A673 (cell line): ENCODE data around the gene AGAP1. TPM values are rescaled to one million over a fixed set of nuclear protein-coding genes. Genes with fewer than 3 reads are reported as not detected.

Experiments used
- BruUV-seq: library from RNA; stranded (reverse); fragments of 400-500 nt; replicated peaks from 2 replicates; lab custom pipeline; 2021; lab: Mats Ljungman, UMichigan
- CTCF ChIA-PET: fragments of 300-600 bp; sonication (Branson Sonifier 250); formaldehyde crosslinking; loops from one replicate; lab custom pipeline; 2022; ENCODE audit warnings: antibody characterized with exemption; lab: Charles Lee
- POLR2A ChIA-PET: fragments of 300-600 bp; sonication (Branson Sonifier 250); formaldehyde crosslinking; loops from one replicate; lab custom pipeline; 2022; ENCODE audit warnings: antibody characterized with exemption; ENCODE audit not compliant: low non-redundant PET; lab: Charles Lee
- DNase-seq: peaks from one replicate; pipeline ENCODE4 v3.0.0-alpha.2; 2015; ENCODE audit warnings: low spot score
- H3K27ac ChIP-seq: fragments of 200-600 bp; sonication (generic); 2 replicates; pipeline ENCODE4 v1.5.1; 2016; ENCODE audit warnings: mixed run types, low read depth, mild to moderate bottlenecking, mixed read lengths, antibody characterized with exemption, low read length; ENCODE audit not compliant: poor library complexity, severe bottlenecking
- H3K27me3 ChIP-seq: fragments of 200-600 bp; sonication (generic); replicated peaks from 2 replicates; pipeline ENCODE4 v1.6.1; 2017; ENCODE audit warnings: mixed run types, low read depth, mild to moderate bottlenecking, mixed read lengths, antibody characterized with exemption, low read length; ENCODE audit not compliant: insufficient read depth, poor library complexity
- H3K36me3 ChIP-seq: fragments of 200-600 bp; sonication (generic); 2 replicates; pipeline ENCODE4 v1.6.1; 2016; ENCODE audit warnings: mixed run types, mild to moderate bottlenecking, mixed read lengths, antibody characterized with exemption, low read length; ENCODE audit not compliant: insufficient read depth, poor library complexity, severe bottlenecking
- H3K4me1 ChIP-seq: fragments of 200-600 bp; sonication (generic); 2 replicates; pipeline ENCODE4 v1.6.1; 2017; ENCODE audit warnings: mixed run types, mild to moderate bottlenecking, mixed read lengths, antibody characterized with exemption, low read length; ENCODE audit not compliant: insufficient read depth, poor library complexity, severe bottlenecking
- H3K4me3 ChIP-seq: fragments of 200-600 bp; sonication (generic); 2 replicates; pipeline ENCODE4 v1.5.1; 2016; ENCODE audit warnings: low read depth, mixed run types, mild to moderate bottlenecking, mixed read lengths, low read length; ENCODE audit not compliant: poor library complexity, severe bottlenecking
- H3K9me3 ChIP-seq: fragments of 200-600 bp; sonication (generic); 2 replicates; pipeline ENCODE4 v1.6.1; 2016; ENCODE audit warnings: mixed run types, low read depth, mild to moderate bottlenecking, mixed read lengths, antibody characterized with exemption, low read length; ENCODE audit not compliant: poor library complexity, severe bottlenecking
- EZH2 ChIP-seq: fragments of 200-600 bp; sonication (generic); IDR thresholded peaks from 2 replicates; pipeline ENCODE4 v1.6.1; 2017; ENCODE audit warnings: borderline replicate concordance, low read depth, mild to moderate bottlenecking, mixed read lengths, antibody characterized with exemption, low read length; ENCODE audit not compliant: poor library complexity, severe bottlenecking
- intact Hi-C: fragments of 100-400 bp; cut with micrococcal nuclease; formaldehyde crosslinking; loops from one replicate; pipeline ENCODE4 v1.10.0; 2022; ENCODE audit not compliant: unreplicated experiment
- total RNA-seq: library from RNA; stranded (reverse); gene quantifications from 2 replicates; pipeline ENCODE4 v1.2.3, GENCODE V29; 2021
- TF ChIP-seq, protein P1 (sequence below): fragments of 300-800, 200-600 bp; sonication (generic); conservative IDR thresholded peaks from 2 replicates; pipeline ENCODE4 v1.5.1; 2017; ENCODE audit warnings: low read depth, mild to moderate bottlenecking, antibody characterized with exemption, low read length, moderate library complexity, mixed read lengths

AGAP1 gene
- total RNA-seq, 1 experiment from 2014 or later = 25.3 TPM

DNA sequence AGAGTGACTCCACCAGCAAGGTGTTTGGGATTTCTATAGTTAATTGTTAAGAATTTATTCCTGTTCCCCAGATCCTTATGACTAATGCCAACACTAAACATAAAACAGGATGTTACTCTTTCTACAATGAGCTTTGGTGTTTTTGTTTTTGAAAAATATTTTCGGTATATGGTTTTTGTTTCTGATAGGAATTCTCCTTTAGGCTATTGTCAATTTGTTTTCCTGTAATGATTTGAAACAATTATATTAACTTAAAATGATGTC lies 182.6 kb downstream of the AGAP1 start:
- Histone ChIP-seq H3K4me3 (no peak overlapping the region), H3K4me1 (no peaks in the 10 kb centered on the region), H3K27me3 (no peaks in the 10 kb centered on the region), H3K27ac (no peak overlapping the region), H3K36me3 (no peaks in the 10 kb centered on the region), H3K9me3 (no peaks in the 10 kb centered on the region)
- POLR2A ChIA-PET = no interaction called here
- CTCF ChIA-PET = interaction anchor here (1.0 kb wide), 1 partner anchor 70 kb away, joined by 4 read pairs; no protein-coding TSS in a partner anchor
- TF ChIP-seq, protein P1, sequence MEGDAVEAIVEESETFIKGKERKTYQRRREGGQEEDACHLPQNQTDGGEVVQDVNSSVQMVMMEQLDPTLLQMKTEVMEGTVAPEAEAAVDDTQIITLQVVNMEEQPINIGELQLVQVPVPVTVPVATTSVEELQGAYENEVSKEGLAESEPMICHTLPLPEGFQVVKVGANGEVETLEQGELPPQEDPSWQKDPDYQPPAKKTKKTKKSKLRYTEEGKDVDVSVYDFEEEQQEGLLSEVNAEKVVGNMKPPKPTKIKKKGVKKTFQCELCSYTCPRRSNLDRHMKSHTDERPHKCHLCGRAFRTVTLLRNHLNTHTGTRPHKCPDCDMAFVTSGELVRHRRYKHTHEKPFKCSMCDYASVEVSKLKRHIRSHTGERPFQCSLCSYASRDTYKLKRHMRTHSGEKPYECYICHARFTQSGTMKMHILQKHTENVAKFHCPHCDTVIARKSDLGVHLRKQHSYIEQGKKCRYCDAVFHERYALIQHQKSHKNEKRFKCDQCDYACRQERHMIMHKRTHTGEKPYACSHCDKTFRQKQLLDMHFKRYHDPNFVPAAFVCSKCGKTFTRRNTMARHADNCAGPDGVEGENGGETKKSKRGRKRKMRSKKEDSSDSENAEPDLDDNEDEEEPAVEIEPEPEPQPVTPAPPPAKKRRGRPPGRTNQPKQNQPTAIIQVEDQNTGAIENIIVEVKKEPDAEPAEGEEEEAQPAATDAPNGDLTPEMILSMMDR = no peak
- TF ChIP-seq EZH2 = no peak
- intact Hi-C loops = no loop called here
- BruUV-seq = no TSS peak
- DNase-seq = no peak

DNA sequence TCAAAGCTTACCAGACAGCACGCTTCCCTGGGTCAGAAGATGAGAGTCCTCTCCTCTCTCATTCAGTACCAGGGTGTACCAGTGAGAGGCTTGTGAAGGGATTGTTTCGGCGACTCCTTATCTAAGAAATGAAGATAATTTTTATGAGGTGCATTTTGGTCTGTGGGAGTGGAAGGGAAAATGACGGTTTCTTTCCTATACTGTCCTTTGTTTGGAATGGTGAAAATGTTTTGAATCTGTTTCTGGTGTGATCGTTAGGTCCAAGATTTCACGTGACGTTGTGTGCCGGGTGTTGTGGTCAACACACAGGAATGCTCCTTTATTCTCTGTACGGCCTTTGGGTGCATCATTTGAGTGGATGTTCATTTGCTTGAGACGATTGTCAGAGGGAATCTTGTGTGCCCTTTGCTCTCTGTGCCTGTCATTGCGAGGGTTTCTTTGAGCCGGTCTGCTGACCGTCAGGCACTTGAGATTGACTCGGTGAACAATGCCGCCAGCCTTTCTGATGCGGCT lies 183.5 kb downstream of the AGAP1 start:
- CTCF ChIA-PET = no interaction called here

DNA sequence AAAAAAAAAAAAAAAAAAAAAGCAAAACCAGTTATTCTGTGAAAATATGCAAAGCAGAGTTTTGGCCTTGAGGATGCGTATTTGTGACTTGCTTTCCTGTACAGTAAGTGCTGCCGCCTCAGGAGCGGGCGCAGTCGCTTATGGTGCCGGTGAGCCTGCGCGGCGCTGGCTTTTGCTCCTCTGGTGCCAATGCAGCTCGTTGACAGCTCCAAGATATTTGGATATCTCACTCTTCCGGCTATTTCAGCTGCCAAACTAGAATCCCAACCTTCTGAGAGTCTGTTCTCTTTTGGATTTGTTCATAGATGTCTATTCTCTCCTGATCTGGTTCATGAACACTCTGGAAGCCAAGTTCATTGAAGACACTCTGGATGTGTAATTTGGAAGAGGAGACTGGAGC lies 184.1 kb downstream of the AGAP1 start:
- ChIA-PET CTCF (no interaction called here), POLR2A (no interaction called here)
- intact Hi-C loops = no loop called here
- H3K9me3 ChIP-seq = no peaks in the 10 kb centered on the region
- DNase-seq = no peak
- no peak overlapping the region for H3K4me3 ChIP-seq
- H3K36me3 ChIP-seq = no peaks in the 10 kb centered on the region
- H3K27me3 ChIP-seq = no peaks in the 10 kb centered on the region
- TF ChIP-seq, protein P1 = no peak
- TF ChIP-seq EZH2 = no peak
- no peaks in the 10 kb centered on the region for H3K4me1 ChIP-seq
- H3K27ac ChIP-seq = no peak overlapping the region
- BruUV-seq = no TSS peak

More for the DNA sequence above, 183.5 kb downstream of the AGAP1 start:
- Histone ChIP-seq H3K36me3 (no peaks in the 10 kb centered on the region), H3K9me3 (no peaks in the 10 kb centered on the region), H3K27me3 (no peaks in the 10 kb centered on the region), H3K4me1 (no peaks in the 10 kb centered on the region), H3K27ac (no peak overlapping the region), H3K4me3 (no peak overlapping the region)
- POLR2A ChIA-PET = no interaction called here
- TF ChIP-seq, protein P1 = no peak
- no peak for TF ChIP-seq EZH2
- intact Hi-C loops = no loop called here
- no TSS peak for BruUV-seq
- no peak for DNase-seq
